ENCODE results near the gene CABLES1.

DNA sequence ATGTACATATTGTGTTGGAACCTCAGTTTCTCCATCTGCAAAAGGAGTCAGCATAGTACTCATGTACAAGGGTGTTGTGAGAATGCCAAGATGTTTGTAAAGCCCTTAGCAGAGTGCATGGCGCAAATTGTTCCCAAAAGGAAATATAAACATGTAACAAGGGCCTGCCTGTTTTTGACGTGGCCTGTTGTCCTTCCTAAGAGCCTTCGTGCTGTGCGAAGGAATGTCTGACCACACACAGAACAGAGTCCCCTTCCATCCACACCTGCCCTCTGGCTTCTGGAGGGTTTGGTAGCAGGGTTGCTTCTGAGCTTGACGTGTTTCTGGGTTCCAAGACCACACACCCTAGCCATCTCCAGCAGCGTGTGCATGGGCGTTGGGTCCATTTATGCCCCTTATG, 34.9 kb downstream of the CABLES1 start:
- no peak for TF ChIP-seq CTCF (IDR thresholded peaks at IDR 0.05)
- TF ChIP-seq POLR2A (IDR thresholded peaks at IDR 0.05): no peak
- TF ChIP-seq POLR2AphosphoS5 (IDR thresholded peaks at IDR 0.05): no peak

All from gastroesophageal sphincter (tissue), 3 donors.